Raji (cell line): ENCODE data around the gene DARS2.

Experiments used
- POLR2A ChIP-seq: IDR thresholded peaks from 2 replicates; pipeline ENCODE4 v1.6.1; 2011; ENCODE audit warnings: low read depth, low read length, control low read depth; ENCODE audit not compliant: insufficient read depth

The DARS2 gene

DNA sequence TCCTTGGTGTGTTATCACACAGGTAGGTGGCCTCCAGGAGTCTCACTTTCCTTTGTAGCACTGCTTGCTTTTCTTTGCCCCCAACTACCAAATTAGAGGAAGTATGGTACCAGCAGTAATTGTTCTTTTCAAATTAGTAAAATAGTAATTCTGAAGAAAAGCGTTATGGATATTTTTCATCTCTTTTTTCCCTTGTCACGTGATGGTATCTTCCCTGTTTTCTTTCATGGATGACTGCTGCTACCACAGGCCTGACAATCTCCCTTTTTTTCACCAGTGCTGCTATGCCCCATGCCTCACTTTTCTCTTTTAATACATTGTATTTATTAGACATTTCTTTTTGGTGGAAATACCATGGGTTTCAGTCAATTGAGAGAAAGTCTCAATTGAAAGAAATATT, 47.0 kb downstream of the DARS2 start:
- TF ChIP-seq POLR2A: no peak

DNA sequence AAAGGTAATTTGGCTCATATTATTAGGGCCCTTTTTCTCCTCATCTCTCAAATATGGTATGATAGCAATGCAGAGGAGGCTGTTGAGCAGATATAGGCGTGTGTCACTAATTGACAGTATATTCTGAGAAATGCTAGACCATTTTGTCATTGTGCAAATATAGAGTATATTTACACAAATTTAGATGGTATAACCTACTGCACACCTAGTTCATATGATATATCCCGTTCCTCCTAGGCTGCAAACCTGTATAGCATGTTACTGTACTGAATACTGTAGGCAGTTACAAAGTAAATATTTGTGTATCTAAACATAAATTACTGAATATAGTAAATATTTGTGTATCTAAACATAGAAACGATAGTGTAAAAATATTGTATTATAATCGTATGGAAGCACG, 52.3 kb downstream of the DARS2 start:
- no peak for TF ChIP-seq POLR2A

DNA sequence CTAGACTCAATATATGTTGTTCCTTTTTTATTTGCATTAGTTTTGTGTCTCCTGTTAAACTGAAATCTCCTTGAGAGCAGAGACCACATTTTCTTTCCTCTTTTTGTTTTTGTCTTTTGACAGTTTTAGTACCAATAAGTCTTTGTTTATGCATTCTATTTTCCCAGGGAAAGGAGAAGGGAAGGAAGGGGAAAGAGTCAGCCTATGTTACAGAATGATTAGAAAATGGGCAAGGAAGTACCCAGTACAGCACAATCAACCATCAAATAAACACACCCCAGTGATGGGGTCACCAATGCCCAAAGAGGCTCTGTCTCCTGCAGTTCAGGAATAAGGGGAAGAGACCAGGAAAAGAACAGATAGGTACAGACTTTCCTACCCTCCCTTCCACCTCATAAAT, 53.8 kb downstream of the DARS2 start:
- no peak for TF ChIP-seq POLR2A

DNA sequence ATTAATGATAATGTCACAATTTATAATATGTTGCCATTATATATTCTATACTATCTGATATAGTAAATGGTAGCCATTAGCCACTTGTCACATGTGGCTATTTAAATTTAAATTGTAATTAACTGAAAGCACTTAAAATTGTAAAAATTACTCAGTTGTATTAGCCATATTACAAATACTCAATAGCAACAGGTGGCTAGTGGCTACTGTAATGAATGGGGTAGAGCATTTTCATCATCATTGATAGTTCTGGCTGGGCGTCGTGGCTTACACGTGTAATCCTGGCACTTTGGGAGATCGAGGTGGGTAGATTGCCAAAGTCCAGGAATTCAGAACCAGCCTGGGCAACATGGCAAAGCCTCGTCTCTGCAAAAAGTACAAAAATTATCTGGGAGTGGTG, 60.2 kb downstream of the DARS2 start:
- no peak for TF ChIP-seq POLR2A

DNA sequence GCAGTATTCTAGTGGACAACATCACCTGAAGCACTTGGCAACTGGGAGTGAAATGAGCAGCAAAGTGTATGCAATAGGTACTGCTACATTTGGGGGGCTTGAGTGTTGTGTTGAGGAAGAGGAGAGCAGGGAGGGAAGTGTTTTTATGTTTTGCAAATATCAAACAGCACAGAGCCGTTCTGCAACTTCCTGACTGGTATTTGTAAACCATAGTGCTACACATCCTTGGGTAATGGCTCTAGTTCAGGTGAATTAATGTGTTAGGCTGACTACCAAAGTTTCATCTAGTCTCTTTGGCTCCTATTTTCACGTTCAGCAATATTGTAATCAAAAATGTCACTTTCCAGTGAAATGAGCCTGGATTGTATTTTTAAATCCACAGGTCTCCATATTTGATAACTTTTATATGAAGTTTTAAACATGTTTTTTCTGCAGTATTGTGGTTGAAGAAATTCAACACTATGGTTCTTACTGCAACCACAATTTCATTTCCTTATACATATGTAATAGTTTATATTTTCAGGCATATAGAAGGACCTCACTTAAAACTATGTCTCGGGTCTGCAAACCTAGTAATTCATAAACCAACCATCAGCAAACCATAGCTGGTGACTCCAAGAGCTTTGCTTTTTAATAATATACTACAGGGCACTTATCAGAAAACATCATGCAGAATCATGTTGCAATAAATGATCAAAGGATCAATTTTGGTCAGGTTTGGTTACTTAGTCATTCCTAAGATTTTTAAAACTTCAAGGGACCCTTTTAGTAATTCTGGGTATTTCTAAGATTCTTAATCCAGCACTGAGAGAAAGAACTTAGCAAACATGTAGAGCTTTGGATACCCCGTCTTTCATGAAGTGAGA, 62.5 kb downstream of the DARS2 start:
- TF ChIP-seq POLR2A: no peak

DNA sequence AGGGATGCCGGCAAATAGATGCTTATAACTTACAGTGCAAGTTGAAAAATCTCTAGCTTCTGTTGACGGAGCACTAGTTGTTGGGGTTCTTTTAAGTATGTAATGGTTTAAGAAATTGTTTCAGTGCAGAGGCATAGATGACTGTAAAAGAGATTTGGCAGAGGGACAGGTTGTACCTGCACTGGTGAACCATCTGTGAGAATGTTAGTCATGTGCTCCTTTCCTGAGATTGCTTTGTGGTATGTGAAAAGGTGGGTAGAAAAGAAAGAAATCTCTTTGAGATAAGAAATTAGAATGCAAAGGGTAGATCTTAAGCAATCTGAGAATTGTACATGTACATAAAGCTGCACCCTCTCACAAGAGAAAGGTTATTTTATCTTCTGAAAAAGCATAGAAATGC, 63.2 kb downstream of the DARS2 start:
- TF ChIP-seq POLR2A: no peak

DNA sequence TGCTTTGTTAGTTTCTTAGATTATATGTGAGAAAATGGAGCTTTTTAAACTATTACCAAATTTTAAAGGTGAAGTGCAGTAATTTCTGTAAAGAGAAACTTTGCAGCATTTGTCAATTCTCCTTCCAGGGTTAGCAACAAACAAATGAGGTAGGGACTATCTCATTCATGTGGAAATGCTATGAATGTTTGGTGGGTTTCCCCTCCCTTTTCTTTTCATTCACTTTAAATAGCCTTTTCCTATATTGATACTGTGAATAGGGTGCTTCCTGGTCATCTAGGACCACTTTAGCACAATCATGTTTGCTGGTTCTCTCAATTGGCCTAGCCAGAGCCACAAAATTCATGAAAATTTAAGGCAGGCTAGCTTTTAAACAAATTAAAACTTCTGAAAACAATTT, 64.3 kb downstream of the DARS2 start:
- no peak for TF ChIP-seq POLR2A

DNA sequence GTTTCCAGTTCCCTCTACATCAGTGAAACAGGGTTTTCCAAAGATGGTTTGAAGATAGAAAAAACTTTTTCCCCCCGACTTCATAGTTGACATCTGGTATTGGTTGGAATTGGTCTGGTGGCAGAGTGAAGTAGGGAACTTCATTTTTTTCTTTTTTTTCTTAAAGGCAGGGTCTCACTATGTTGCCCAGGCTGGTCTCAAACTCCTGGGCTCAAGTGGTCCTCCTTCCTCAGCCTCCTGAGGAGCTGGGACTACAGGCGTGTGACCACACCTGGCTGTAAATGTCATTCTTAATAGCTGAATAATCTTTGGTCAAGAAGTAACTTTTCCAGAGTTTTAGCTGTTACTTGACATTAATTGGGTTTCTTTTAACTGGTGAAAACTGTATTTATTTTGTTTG, 65.4 kb downstream of the DARS2 start:
- no peak for TF ChIP-seq POLR2A

DNA sequence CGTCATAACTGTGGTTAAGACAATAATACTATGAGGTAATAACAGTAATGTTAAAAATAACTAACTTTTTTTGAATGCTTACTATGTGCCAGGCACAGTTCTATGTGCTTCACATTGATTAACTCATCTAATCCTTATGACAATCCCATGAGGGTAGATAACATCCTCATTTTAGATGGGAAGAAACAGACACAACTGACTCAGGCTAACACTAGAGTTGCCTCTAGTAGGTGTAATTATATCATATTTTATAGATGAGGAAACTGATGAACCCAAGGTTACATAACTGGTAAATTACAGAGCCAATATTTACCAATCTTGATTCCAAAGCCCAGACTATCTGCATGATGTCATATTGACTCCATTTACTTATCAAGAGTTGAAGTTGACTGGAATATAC, 69.1 kb downstream of the DARS2 start:
- TF ChIP-seq POLR2A: no peak

DNA sequence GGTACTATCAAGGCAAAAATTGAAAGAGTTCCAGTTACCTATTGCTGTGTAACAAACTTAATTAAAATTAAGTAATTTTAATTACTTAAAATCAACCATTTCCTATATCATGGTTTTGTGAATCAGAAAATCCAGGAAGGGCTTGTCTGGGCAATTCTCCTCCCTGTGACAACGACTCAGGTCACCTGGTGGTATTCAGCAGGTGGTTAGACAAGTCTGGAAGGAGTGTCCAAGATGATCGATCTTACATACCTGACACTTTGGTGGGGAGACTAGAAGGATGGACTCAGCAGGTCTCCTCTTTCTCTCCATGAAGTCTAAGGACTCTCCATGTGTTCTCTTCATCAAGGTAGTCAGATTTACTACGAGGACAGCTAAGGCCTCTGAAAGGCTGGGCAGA, 69.7 kb downstream of the DARS2 start:
- TF ChIP-seq POLR2A: no peak

DNA sequence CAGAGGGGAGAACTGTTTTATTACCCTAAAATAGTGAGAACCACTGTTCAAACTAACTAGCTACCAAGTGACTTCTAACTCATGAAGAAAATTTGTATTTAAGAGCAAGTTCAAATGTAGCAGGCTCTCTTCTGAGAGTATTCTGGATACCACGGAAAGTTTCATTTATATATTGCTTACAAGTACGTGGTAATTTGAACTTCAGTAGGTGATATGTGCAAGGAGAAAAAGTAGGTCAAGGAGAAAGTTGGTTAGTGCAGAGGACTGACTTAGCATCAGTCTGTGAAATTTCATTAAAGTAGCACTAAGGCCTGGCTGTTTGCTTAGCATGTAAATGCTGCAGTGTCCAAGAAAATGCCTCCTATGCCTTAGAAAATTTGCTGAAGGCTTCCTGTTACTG, 76.0 kb downstream of the DARS2 start:
- TF ChIP-seq POLR2A: no peak

DNA sequence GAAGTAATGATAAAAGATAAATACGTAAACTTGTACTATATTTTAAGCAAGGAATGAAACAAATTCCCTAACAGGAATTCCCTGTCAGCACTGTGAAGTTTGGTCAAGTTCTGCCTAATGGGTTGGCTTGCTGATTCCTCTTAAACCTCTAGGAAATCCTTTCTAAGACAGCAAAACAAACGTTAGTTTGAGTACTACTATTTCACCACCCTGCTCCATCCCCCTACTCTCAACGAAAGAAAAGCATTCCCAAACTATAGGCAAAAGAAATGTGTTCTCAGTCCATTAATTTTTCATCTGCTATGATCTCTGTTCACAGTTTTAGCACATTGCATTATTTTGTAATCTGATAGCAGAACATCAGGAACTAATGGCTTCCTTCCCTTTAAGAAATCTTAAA, 76.5 kb downstream of the DARS2 start:
- TF ChIP-seq POLR2A: no peak

DNA sequence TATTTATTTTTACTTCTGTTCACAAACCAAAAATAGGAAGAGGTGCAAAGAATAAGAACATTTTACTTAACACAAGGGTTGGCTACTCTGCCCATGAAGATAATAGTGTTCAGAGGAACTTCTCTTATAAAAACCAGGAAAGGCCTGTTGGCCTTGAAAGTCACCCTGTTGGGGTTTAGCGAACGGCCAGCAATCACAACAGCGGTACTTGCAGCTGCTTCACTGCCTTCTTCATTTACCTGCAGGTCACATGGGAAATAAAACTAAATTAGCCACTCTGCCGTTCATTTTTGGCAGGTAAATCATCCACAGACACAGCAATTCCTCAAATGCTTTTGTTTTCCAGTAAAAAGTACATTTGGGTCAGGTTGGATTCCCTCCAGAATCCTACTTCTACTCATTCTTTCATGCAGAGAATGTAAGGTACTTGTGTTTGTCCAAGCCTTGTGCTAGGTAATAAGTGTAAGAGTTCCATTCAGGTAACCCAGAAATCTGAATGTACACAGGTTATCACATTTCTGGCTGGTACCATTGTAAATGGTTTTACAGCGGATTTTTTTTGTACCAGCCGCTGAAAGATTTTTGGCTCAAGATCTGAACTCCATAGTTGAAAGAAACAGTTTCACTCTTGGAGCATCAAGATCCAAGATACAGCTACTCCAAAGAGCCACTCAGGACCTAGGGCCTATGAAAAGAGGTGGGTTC, 79.5 kb downstream of the DARS2 start:
- no peak for TF ChIP-seq POLR2A
